Measurements from ENCODE around the gene ARHGAP4. TPM values are rescaled to one million over a fixed set of nuclear protein-coding genes. Genes with fewer than 3 reads are reported as not detected.
A peak's percentile ranks its signal among the peaks of the same experiment; 100 is the strongest.

The ARHGAP4 gene
- total RNA-seq, 4 donors from 2014 or later, result 10.9 to 26.0 (median 18.1) TPM

- Histone ChIP-seq H3K36me3 (no peaks in the 10 kb centered on the region), H3K27me3 (peaks cover 74% of the 10 kb centered on the region), H3K4me1 (peaks cover 0 to 16% (median 4%) of the 10 kb centered on the region in 3 donors), H3K9me3 (no peaks in the 10 kb centered on the region), H3K4me3 (peak overlapping the region in 1 of 2 donors; percentile 42), H3K27ac (peak overlapping the region in 1 of 4 donors; percentile 62)
- TF ChIP-seq POLR2A (IDR thresholded peaks at IDR 0.05) (no peak), CTCF (IDR thresholded peaks at IDR 0.05) (no peak), POLR2AphosphoS5 (IDR thresholded peaks at IDR 0.05) (no peak), EP300 (IDR thresholded peaks at IDR 0.05) (no peak)
- no peak for ATAC-seq
- WGBS, 2 donors (ENCODE audit: low coverage in 1 of 2), result no CpG with 5 or more reads among the region's 6 CpGs
These were observed 41.5 kb downstream of the ARHGAP4 start for GRCh38 chrX:153884590-153884989.

- Histone ChIP-seq H3K9me3 (no peaks in the 10 kb centered on the region), H3K4me3 (peak overlapping the region in 1 of 2 donors; percentile 8), H3K36me3 (no peaks in the 10 kb centered on the region), H3K27ac (peak overlapping the region in 1 of 4 donors; percentile 61), H3K27me3 (peaks cover 79% of the 10 kb centered on the region), H3K4me1 (peaks cover 0 to 16% (median 4%) of the 10 kb centered on the region in 3 donors)
- ATAC-seq, result no peak
- TF ChIP-seq POLR2AphosphoS5 (IDR thresholded peaks at IDR 0.05), result no peak
- TF ChIP-seq CTCF (IDR thresholded peaks at IDR 0.05), result no peak
- WGBS, 2 donors (ENCODE audit: low coverage in 1 of 2), result 46% methylated on average over 4 of the region's 13 CpGs; no CpG with 5 or more reads in 1 of the 2 donors
These were observed 41.9 kb downstream of the ARHGAP4 start for GRCh38 chrX:153884136-153884535.

- Histone ChIP-seq H3K27me3 (peaks cover 87% of the 10 kb centered on the region), H3K4me3 (peak overlapping the region in 1 of 2 donors; percentile 8), H3K36me3 (no peaks in the 10 kb centered on the region), H3K9me3 (no peaks in the 10 kb centered on the region), H3K4me1 (peaks cover 0 to 16% (median 4%) of the 10 kb centered on the region in 3 donors), H3K27ac (peak overlapping the region in 1 of 4 donors; percentile 61)
- no peak for ATAC-seq
- WGBS, 2 donors (ENCODE audit: low coverage in 1 of 2), result no CpG with 5 or more reads among the region's 13 CpGs
- TF ChIP-seq POLR2AphosphoS5 (IDR thresholded peaks at IDR 0.05) (no peak), CTCF (IDR thresholded peaks at IDR 0.05) (no peak), EP300 (IDR thresholded peaks at IDR 0.05) (no peak), POLR2A (IDR thresholded peaks at IDR 0.05) (no peak)
These were observed 42.8 kb downstream of the ARHGAP4 start for GRCh38 chrX:153883163-153883843.

GRCh38 chrX:153882557-153882956, 43.5 kb downstream of the ARHGAP4 start:
- peaks cover 94% of the 10 kb centered on the region for H3K27me3 ChIP-seq
- H3K9me3 ChIP-seq, result no peaks in the 10 kb centered on the region
- ATAC-seq, result no peak
- H3K36me3 ChIP-seq, result no peaks in the 10 kb centered on the region
- TF ChIP-seq POLR2AphosphoS5 (IDR thresholded peaks at IDR 0.05) (no peak), POLR2A (IDR thresholded peaks at IDR 0.05) (no peak), CTCF (IDR thresholded peaks at IDR 0.05) (no peak), EP300 (IDR thresholded peaks at IDR 0.05) (no peak)
- peak overlapping the region in 1 of 4 donors; percentile 45 for H3K27ac ChIP-seq
- H3K4me1 ChIP-seq, result peaks cover 0 to 16% (median 4%) of the 10 kb centered on the region in 3 donors
- no peak overlapping the region for H3K4me3 ChIP-seq
- WGBS, 2 donors (ENCODE audit: low coverage in 1 of 2), result no CpG with 5 or more reads among the region's 7 CpGs

GRCh38 chrX:153882086-153882498, 44.0 kb downstream of the ARHGAP4 start:
- H3K4me1 ChIP-seq, result peaks cover 0 to 16% (median 4%) of the 10 kb centered on the region in 3 donors
- peak; percentile 42 for ATAC-seq
- no peak overlapping the region for H3K4me3 ChIP-seq
- WGBS, 2 donors (ENCODE audit: low coverage in 1 of 2), result 100% methylated on average over 1 of the region's 8 CpGs; no CpG with 5 or more reads in 1 of the 2 donors
- no peak for TF ChIP-seq POLR2AphosphoS5 (IDR thresholded peaks at IDR 0.05)
- TF ChIP-seq EP300 (IDR thresholded peaks at IDR 0.05), result no peak
- TF ChIP-seq CTCF (IDR thresholded peaks at IDR 0.05), result no peak
- no peak for TF ChIP-seq POLR2A (IDR thresholded peaks at IDR 0.05)
- peaks cover 97% of the 10 kb centered on the region for H3K27me3 ChIP-seq
- peak overlapping the region in 1 of 4 donors; percentile 42 for H3K27ac ChIP-seq
- H3K9me3 ChIP-seq, result no peaks in the 10 kb centered on the region
- H3K36me3 ChIP-seq, result no peaks in the 10 kb centered on the region
